Esophagus muscularis mucosa (tissue), 4 donors: ENCODE results near the gene GRAMD2B.

Experiments
- CTCF ChIP-seq, 3 experiments: fragments of 200-600 bp in 2 of 3; fragments of 450-650 bp in 1 of 3; sonication (generic) in 2 of 3; IDR thresholded peaks; one replicate each; pipeline ENCODE4 v1.5.1; 2017 to 2019; ENCODE audit warnings: antibody characterized with exemption in 3 of 3, mild to moderate bottlenecking in 2 of 3, moderate library complexity in 1 of 3
- EP300 ChIP-seq: sonication (generic); formaldehyde crosslinking; IDR thresholded peaks from one replicate; pipeline ENCODE4 v1.6.1; 2017; ENCODE audit warnings: antibody characterized with exemption
- POLR2AphosphoS5 ChIP-seq, 2 donors: sonication (generic); formaldehyde crosslinking; IDR thresholded peaks; one replicate each; pipeline ENCODE4 v1.6.1; 2017; ENCODE audit warnings: antibody characterized with exemption in 2 of 2

GRCh38 chr5:126428421-126428820, 5.2 kb downstream of the GRAMD2B start:
- TF ChIP-seq CTCF (IDR thresholded peaks at IDR 0.05) = no peak
- no peak for TF ChIP-seq POLR2AphosphoS5 (IDR thresholded peaks at IDR 0.05)
- no peak for TF ChIP-seq EP300
